Trophoblast cell (in vitro differentiated cells and primary cell): ENCODE measurements around the gene IPO13.

Experiments
- DNase-seq, 2 donors: peaks; one replicate each; pipeline ENCODE4 v3.0.0-alpha.2; 2016
- H2AFZ ChIP-seq: 2 replicates; pipeline ENCODE4 v1.6.1; 2013; ENCODE audit warnings: low read length, moderate library complexity, mild to moderate bottlenecking; ENCODE audit not compliant: insufficient read depth, poor library complexity
- H2AK5ac ChIP-seq: 2 replicates; pipeline ENCODE4 v1.6.1; 2013; ENCODE audit warnings: mild to moderate bottlenecking, low read length
- H2BK120ac ChIP-seq: 2 replicates; pipeline ENCODE4 v1.6.1; 2013; ENCODE audit warnings: low read length, mild to moderate bottlenecking, moderate library complexity; ENCODE audit not compliant: insufficient read depth, poor library complexity
- H2BK12ac ChIP-seq: 2 replicates; pipeline ENCODE4 v1.6.1; 2013; ENCODE audit warnings: mild to moderate bottlenecking, low read length, moderate library complexity
- H2BK5ac ChIP-seq: 2 replicates; pipeline ENCODE4 v1.6.1; 2013; ENCODE audit warnings: low read length, low read depth, moderate library complexity, mild to moderate bottlenecking; ENCODE audit not compliant: poor library complexity
- H3K14ac ChIP-seq: 2 replicates; pipeline ENCODE4 v1.6.1; 2013; ENCODE audit warnings: mild to moderate bottlenecking, low read length
- H3K18ac ChIP-seq: 2 replicates; pipeline ENCODE4 v1.6.1; 2013; ENCODE audit warnings: mild to moderate bottlenecking, low read length
- H3K23ac ChIP-seq: 2 replicates; pipeline ENCODE4 v1.6.1; 2013; ENCODE audit warnings: low read length
- H3K27ac ChIP-seq: 2 replicates; pipeline ENCODE4 v1.5.1; 2013; ENCODE audit warnings: low read depth, mild to moderate bottlenecking, inconsistent platforms, low read length, moderate library complexity
- H3K27me3 ChIP-seq: 2 replicates; pipeline ENCODE4 v1.6.1; 2013; ENCODE audit warnings: inconsistent platforms, mild to moderate bottlenecking, low read length, moderate library complexity; ENCODE audit not compliant: insufficient read depth
- H3K36me3 ChIP-seq, 2 experiments: 1 replicate in 1 of 2; 2 replicates in 1 of 2; pipeline ENCODE4 v1.6.1; 2013; ENCODE audit warnings: low read length in 2 of 2, mild to moderate bottlenecking in 2 of 2, moderate library complexity in 1 of 2; ENCODE audit not compliant: insufficient read depth in 2 of 2, control insufficient read depth in 1 of 2
- H3K4ac ChIP-seq: 2 replicates; pipeline ENCODE4 v1.6.1; 2013; ENCODE audit warnings: low read depth, mild to moderate bottlenecking, low read length, moderate library complexity
- H3K4me1 ChIP-seq, 2 experiments: 1 replicate in 1 of 2; 2 replicates in 1 of 2; pipeline ENCODE4 v1.6.1; 2013; ENCODE audit warnings: low read length in 2 of 2, mild to moderate bottlenecking in 2 of 2, moderate library complexity in 1 of 2; ENCODE audit not compliant: insufficient read depth in 2 of 2, control insufficient read depth in 1 of 2
- H3K4me2 ChIP-seq: 2 replicates; pipeline ENCODE4 v1.6.1; 2013; ENCODE audit warnings: inconsistent platforms, mild to moderate bottlenecking, low read length, moderate library complexity
- H3K4me3 ChIP-seq: 2 replicates; pipeline ENCODE4 v1.5.1; 2013; ENCODE audit warnings: mild to moderate bottlenecking, low read depth, low read length, inconsistent platforms
- H3K79me1 ChIP-seq: one replicate; pipeline ENCODE4 v1.6.1; 2013; ENCODE audit warnings: low read length
- H3K79me2 ChIP-seq: 2 replicates; pipeline ENCODE4 v1.6.1; 2013; ENCODE audit warnings: low read length, mild to moderate bottlenecking; ENCODE audit not compliant: control insufficient read depth, insufficient read depth, poor library complexity
- H3K9ac ChIP-seq: 2 replicates; pipeline ENCODE4 v1.6.1; 2013; ENCODE audit warnings: mild to moderate bottlenecking, low read length
- H3K9me3 ChIP-seq: 2 replicates; pipeline ENCODE4 v1.6.1; 2013; ENCODE audit warnings: low read depth, mild to moderate bottlenecking, control low read depth, inconsistent platforms, low read length; ENCODE audit not compliant: insufficient read depth
- H4K12ac ChIP-seq: 2 replicates; pipeline ENCODE4 v1.6.1; 2013; ENCODE audit warnings: low read depth, mild to moderate bottlenecking, low read length, moderate library complexity
- H4K8ac ChIP-seq: 2 replicates; pipeline ENCODE4 v1.6.1; 2013; ENCODE audit warnings: low read depth, mild to moderate bottlenecking, low read length, moderate library complexity
- H4K91ac ChIP-seq: one replicate; pipeline ENCODE4 v1.6.1; 2013; ENCODE audit warnings: low read depth, mild to moderate bottlenecking, low read length, moderate library complexity
- WGBS: extraction: QIAGEN DNeasy Blood & Tissue Kit; methylation state at CpG from one replicate; pipeline ENCODE4 v1.1.7; 2013; ENCODE audit warnings: missing lambda C conversion rate; ENCODE audit not compliant: insufficient read length, insufficient coverage; ENCODE audit errors: extremely low coverage; 5-methylcytosine and 5-hydroxymethylcytosine counted together

Gene IPO13

GRCh38 chr1:43957407-43958040 lies 10.8 kb downstream of the IPO13 start:
- no peak overlapping the region for H4K12ac ChIP-seq
- no peak overlapping the region for H4K8ac ChIP-seq
- H3K4me1 ChIP-seq = no peaks in the 10 kb centered on the region
- no peak overlapping the region for H3K4me2 ChIP-seq
- no peak overlapping the region for H2BK12ac ChIP-seq
- no peak overlapping the region for H2BK120ac ChIP-seq
- H2AK5ac ChIP-seq = no peak overlapping the region
- WGBS = no CpG with 5 or more reads among the region's 7 CpGs
- H3K18ac ChIP-seq = no peak overlapping the region
- H3K9ac ChIP-seq = no peak overlapping the region
- DNase-seq = no peak
- H3K4me3 ChIP-seq = no peak overlapping the region
- H3K4ac ChIP-seq = no peak overlapping the region
- H3K23ac ChIP-seq = no peak overlapping the region
- H3K79me2 ChIP-seq = no peaks in the 10 kb centered on the region
- H3K36me3 ChIP-seq = peaks cover 35 to 43% of the 10 kb centered on the region in 2 experiments
- H3K27me3 ChIP-seq = no peaks in the 10 kb centered on the region
- no peak overlapping the region for H2BK5ac ChIP-seq
- H3K79me1 ChIP-seq = no peaks in the 10 kb centered on the region
- no peak overlapping the region for H3K27ac ChIP-seq
- no peak overlapping the region for H3K14ac ChIP-seq
- H2AFZ ChIP-seq = no peak overlapping the region
- no peaks in the 10 kb centered on the region for H3K9me3 ChIP-seq
- H4K91ac ChIP-seq = no peak overlapping the region

GRCh38 chr1:43958351-43959255 lies 11.9 kb downstream of the IPO13 start:
- no peak for DNase-seq
- H3K4me3 ChIP-seq = no peak overlapping the region
- no peak overlapping the region for H2BK5ac ChIP-seq
- no peaks in the 10 kb centered on the region for H3K79me2 ChIP-seq
- H3K18ac ChIP-seq = no peak overlapping the region
- no peaks in the 10 kb centered on the region for H3K9me3 ChIP-seq
- H3K4me2 ChIP-seq = no peak overlapping the region
- no peak overlapping the region for H2AFZ ChIP-seq
- no peak overlapping the region for H4K12ac ChIP-seq
- WGBS = no CpG with 5 or more reads among the region's 9 CpGs
- peaks cover 40 to 49% of the 10 kb centered on the region in 2 experiments for H3K36me3 ChIP-seq
- H3K9ac ChIP-seq = no peak overlapping the region
- no peaks in the 10 kb centered on the region for H3K79me1 ChIP-seq
- no peak overlapping the region for H2AK5ac ChIP-seq
- no peak overlapping the region for H4K91ac ChIP-seq
- H3K27ac ChIP-seq = no peak overlapping the region
- H2BK12ac ChIP-seq = no peak overlapping the region
- no peaks in the 10 kb centered on the region for H3K4me1 ChIP-seq
- no peaks in the 10 kb centered on the region for H3K27me3 ChIP-seq
- no peak overlapping the region for H3K4ac ChIP-seq
- no peak overlapping the region for H4K8ac ChIP-seq
- no peak overlapping the region for H2BK120ac ChIP-seq
- H3K14ac ChIP-seq = no peak overlapping the region
- H3K23ac ChIP-seq = no peak overlapping the region

GRCh38 chr1:43960798-43961197 lies 14.0 kb downstream of the IPO13 start:
- Histone ChIP-seq H3K4me2 (no peak overlapping the region), H3K18ac (no peak overlapping the region), H3K27ac (no peak overlapping the region), H3K4me1 (no peaks in the 10 kb centered on the region), H3K36me3 (peaks cover 43 to 51% of the 10 kb centered on the region in 2 experiments), H2AFZ (no peak overlapping the region), H3K14ac (no peak overlapping the region), H2BK120ac (no peak overlapping the region), H3K4me3 (no peak overlapping the region), H4K12ac (no peak overlapping the region), H2BK12ac (no peak overlapping the region), H3K4ac (no peak overlapping the region), H3K23ac (no peak overlapping the region), H4K91ac (no peak overlapping the region), H3K9ac (no peak overlapping the region), H2AK5ac (no peak overlapping the region), H3K79me1 (no peaks in the 10 kb centered on the region), H3K27me3 (no peaks in the 10 kb centered on the region), H3K79me2 (no peaks in the 10 kb centered on the region), H2BK5ac (no peak overlapping the region), H4K8ac (no peak overlapping the region), H3K9me3 (no peaks in the 10 kb centered on the region)
- no CpG with 5 or more reads among the region's 8 CpGs for WGBS
- no peak for DNase-seq

- Histone ChIP-seq H3K79me2 (no peaks in the 10 kb centered on the region), H3K18ac (no peak overlapping the region), H3K4me1 (no peaks in the 10 kb centered on the region), H3K4me2 (no peak overlapping the region), H3K14ac (no peak overlapping the region), H2BK5ac (no peak overlapping the region), H2BK12ac (no peak overlapping the region), H3K27me3 (no peaks in the 10 kb centered on the region), H3K9ac (no peak overlapping the region), H4K91ac (no peak overlapping the region), H4K12ac (no peak overlapping the region), H2AFZ (no peak overlapping the region), H3K27ac (no peak overlapping the region), H3K36me3 (peaks cover 41 to 55% of the 10 kb centered on the region in 2 experiments), H3K4me3 (no peak overlapping the region), H3K79me1 (no peaks in the 10 kb centered on the region), H2AK5ac (no peak overlapping the region), H3K9me3 (no peaks in the 10 kb centered on the region), H3K4ac (no peak overlapping the region), H3K23ac (no peak overlapping the region), H2BK120ac (no peak overlapping the region), H4K8ac (no peak overlapping the region)
- DNase-seq = no peak
- no CpG with 5 or more reads among the region's 3 CpGs for WGBS
Measured at GRCh38 chr1:43961692-43962091, 14.9 kb downstream of the IPO13 start.
